Measurements from ENCODE around the gene SUGCT. TPM values are rescaled to one million over a fixed set of nuclear protein-coding genes. Genes with fewer than 3 reads are reported as not detected.

Gene SUGCT
- total RNA-seq, 2 experiments from 2014 or later = not detected

GRCh38 chr7:40202851-40203250 is 68.0 kb downstream of the SUGCT start:
- no peak overlapping the region for H3K4me2 ChIP-seq (ENCODE audit: low read length)
- BruUV-seq (replicated peaks) = no TSS peak
- no peak overlapping the region for H3K4me3 ChIP-seq (ENCODE audit: low read depth, low read length, poor library complexity, severe bottlenecking)
- H3K27ac ChIP-seq (ENCODE audit: low read depth, low read length, poor library complexity, severe bottlenecking) = no peak overlapping the region
- no peaks in the 10 kb centered on the region for H4K20me1 ChIP-seq (ENCODE audit: insufficient read depth, low read length)
- intact Hi-C loops (cut with micrococcal nuclease; ENCODE audit: unreplicated experiment) = no loop called here
- H3K79me2 ChIP-seq (ENCODE audit: insufficient read depth, low read depth, low read length) = no peaks in the 10 kb centered on the region
- TF ChIP-seq CTCF (conservative IDR thresholded peaks at IDR 0.05; ENCODE audit: low read length) (no peak), EZH2phosphoT487 (IDR thresholded peaks at IDR 0.05; ENCODE audit: borderline replicate concordance, low read depth, low read length) (no peak)
- no peak for DNase-seq (ENCODE audit: low spot score)
- no peak overlapping the region for H2AFZ ChIP-seq (ENCODE audit: low read length)
- no peaks in the 10 kb centered on the region for H3K9me2 ChIP-seq (ENCODE audit: insufficient read depth, low read length)
- ChIA-PET POLR2A (interaction anchor here (0.6 kb wide), 1 partner anchor 314 kb away, joined by 3 read pairs; no protein-coding TSS in a partner anchor), CTCF (ENCODE audit: unreplicated experiment) (no interaction called here)
- no peaks in the 10 kb centered on the region for H3K36me3 ChIP-seq (ENCODE audit: insufficient read depth, low read length)
- H3K9me3 ChIP-seq (ENCODE audit: low read length) = no peaks in the 10 kb centered on the region
- no peaks in the 10 kb centered on the region for H3K4me1 ChIP-seq (ENCODE audit: insufficient read depth, low read length, poor library complexity, severe bottlenecking)

GRCh38 chr7:40204581-40204980 is 69.8 kb downstream of the SUGCT start:
- Histone ChIP-seq H3K9me2 (ENCODE audit: insufficient read depth, low read length) (no peaks in the 10 kb centered on the region), H2AFZ (ENCODE audit: low read length) (no peak overlapping the region), H3K4me3 (ENCODE audit: low read depth, low read length, poor library complexity, severe bottlenecking) (no peak overlapping the region), H3K4me2 (ENCODE audit: low read length) (no peak overlapping the region), H3K4me1 (ENCODE audit: insufficient read depth, low read length, poor library complexity, severe bottlenecking) (no peaks in the 10 kb centered on the region), H3K79me2 (ENCODE audit: insufficient read depth, low read depth, low read length) (no peaks in the 10 kb centered on the region), H3K27ac (ENCODE audit: low read depth, low read length, poor library complexity, severe bottlenecking) (no peak overlapping the region), H3K36me3 (ENCODE audit: insufficient read depth, low read length) (no peaks in the 10 kb centered on the region), H3K9me3 (ENCODE audit: low read length) (no peaks in the 10 kb centered on the region), H4K20me1 (ENCODE audit: insufficient read depth, low read length) (no peaks in the 10 kb centered on the region)
- CTCF ChIA-PET (ENCODE audit: unreplicated experiment) = no interaction called here
- POLR2A ChIA-PET = no interaction called here
- TF ChIP-seq EZH2phosphoT487 (IDR thresholded peaks at IDR 0.05; ENCODE audit: borderline replicate concordance, low read depth, low read length) (no peak), CTCF (conservative IDR thresholded peaks at IDR 0.05; ENCODE audit: low read length) (no peak)
- no peak for DNase-seq (ENCODE audit: low spot score)
- intact Hi-C loops (cut with micrococcal nuclease; ENCODE audit: unreplicated experiment) = no loop called here
- BruUV-seq (replicated peaks) = no TSS peak

- Histone ChIP-seq H3K27ac (ENCODE audit: low read depth, low read length, poor library complexity, severe bottlenecking) (no peak overlapping the region), H3K9me2 (ENCODE audit: insufficient read depth, low read length) (no peaks in the 10 kb centered on the region), H3K9me3 (ENCODE audit: low read length) (no peaks in the 10 kb centered on the region), H3K36me3 (ENCODE audit: insufficient read depth, low read length) (no peaks in the 10 kb centered on the region), H3K4me2 (ENCODE audit: low read length) (no peak overlapping the region), H3K79me2 (ENCODE audit: insufficient read depth, low read depth, low read length) (no peaks in the 10 kb centered on the region), H2AFZ (ENCODE audit: low read length) (no peak overlapping the region), H4K20me1 (ENCODE audit: insufficient read depth, low read length) (no peaks in the 10 kb centered on the region), H3K4me1 (ENCODE audit: insufficient read depth, low read length, poor library complexity, severe bottlenecking) (no peaks in the 10 kb centered on the region), H3K4me3 (ENCODE audit: low read depth, low read length, poor library complexity, severe bottlenecking) (no peak overlapping the region)
- POLR2A ChIA-PET = interaction anchor here (0.7 kb wide), 1 partner anchor 163 kb away, joined by 4 read pairs; no protein-coding TSS in a partner anchor
- TF ChIP-seq EZH2phosphoT487 (IDR thresholded peaks at IDR 0.05; ENCODE audit: borderline replicate concordance, low read depth, low read length) (no peak), CTCF (conservative IDR thresholded peaks at IDR 0.05; ENCODE audit: low read length) (no peak)
- CTCF ChIA-PET (ENCODE audit: unreplicated experiment) = no interaction called here
- no peak for DNase-seq (ENCODE audit: low spot score)
- intact Hi-C loops (cut with micrococcal nuclease; ENCODE audit: unreplicated experiment) = no loop called here
- BruUV-seq (replicated peaks) = no TSS peak
Observed at GRCh38 chr7:40205992-40206391, 71.2 kb downstream of the SUGCT start.

All from OCI-LY7 (cell line).